Measurements from ENCODE around the gene CCDC137. TPM values are rescaled to one million over a fixed set of nuclear protein-coding genes. Genes with fewer than 3 reads are reported as not detected.

The CCDC137 gene
- total RNA-seq, 1 donor from 2014 or later = 20.3 TPM

DNA sequence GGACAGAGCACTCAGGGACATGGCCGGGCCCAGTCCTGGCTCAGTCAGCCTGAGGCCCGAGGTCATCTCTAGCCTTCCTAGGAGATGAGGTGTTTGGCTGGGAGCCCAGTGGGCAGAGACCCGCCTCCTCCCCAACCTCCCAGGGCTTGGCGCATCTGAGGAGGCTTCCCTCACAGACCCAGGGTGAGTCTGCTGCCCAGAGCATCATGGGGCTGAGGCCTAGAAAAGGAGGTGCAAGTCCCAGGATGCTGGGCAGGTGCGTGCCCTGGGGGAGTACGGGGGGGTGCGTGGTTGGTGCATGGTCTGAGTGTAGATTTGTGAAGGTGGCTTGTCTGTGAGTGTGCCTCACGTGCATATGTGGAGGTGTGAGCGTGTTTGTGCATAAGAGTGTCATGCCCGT, 14.8 kb upstream of the CCDC137 start:
- peak; percentile 43 for DNase-seq (ENCODE audit: low spot score)

GRCh38 chr17:81652906-81653771, 13.4 kb upstream of the CCDC137 start:
- no peak for DNase-seq (ENCODE audit: low spot score)

DNA sequence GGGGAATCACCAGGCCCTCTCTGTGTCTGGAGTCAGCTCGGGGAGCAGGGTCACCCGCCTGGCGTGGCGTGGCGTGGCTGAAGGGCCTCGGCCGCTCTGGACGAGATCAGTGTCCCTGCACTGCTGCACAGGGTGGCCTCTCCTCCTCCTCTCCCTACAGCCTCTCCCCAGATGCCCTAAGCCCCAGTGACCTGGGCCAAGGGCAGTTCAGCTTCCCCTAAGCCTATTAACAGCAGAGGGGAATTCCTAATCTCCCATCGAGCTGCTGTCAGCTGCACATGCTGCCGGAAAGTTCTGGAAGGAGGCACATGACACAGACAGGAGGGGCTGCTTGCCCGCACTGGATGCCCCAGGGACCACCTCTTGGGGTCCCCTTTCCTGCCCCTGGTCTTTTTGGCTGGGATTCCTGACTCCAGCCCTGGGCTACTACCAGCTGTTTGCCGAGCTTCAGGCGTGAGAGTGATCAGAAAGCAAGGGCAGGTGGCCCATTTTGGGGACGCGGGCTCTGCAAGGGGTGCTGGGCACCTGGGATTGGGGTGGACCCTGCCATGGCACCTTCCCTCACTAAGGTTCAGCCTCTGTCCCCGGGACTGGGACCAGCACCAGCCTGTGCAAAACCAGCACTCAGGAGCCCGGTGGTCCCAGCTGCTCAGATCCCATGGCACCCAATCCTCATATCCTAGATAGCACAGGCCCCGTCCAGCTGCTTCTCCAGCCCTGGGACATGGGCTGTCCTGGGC, 11.0 kb upstream of the CCDC137 start:
- DNase-seq (ENCODE audit: low spot score) = no peak

GRCh38 chr17:81656118-81656743, 10.3 kb upstream of the CCDC137 start, which contains the start of gene PDE6G:
PDE6G (minus strand) TSS chr17:81656542; CDS start chr17:81653305, 3,237 bp downstream.
- no peak for DNase-seq (ENCODE audit: low spot score)

DNA sequence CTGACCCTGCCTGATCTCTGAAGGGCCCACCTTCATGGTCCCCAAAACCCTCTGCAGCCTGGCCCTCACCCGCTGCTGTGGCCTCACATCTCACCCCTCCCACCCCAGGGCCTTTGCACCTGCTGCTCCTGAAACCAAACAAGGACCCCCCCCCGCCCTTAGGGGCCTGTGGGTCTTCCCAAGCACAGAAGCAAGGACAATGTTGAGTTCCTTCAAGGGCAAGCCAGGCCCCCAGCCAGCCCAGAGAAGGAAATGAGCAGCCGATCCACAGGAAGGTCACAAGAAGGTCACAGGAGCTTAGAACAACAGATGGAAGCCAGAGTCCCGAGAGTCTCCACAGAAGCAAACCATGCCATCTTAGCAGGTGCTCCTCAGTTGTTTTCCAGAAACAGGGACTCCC, 9.7 kb upstream of the CCDC137 start:
- DNase-seq (ENCODE audit: low spot score) = no peak

- DNase-seq (ENCODE audit: low spot score) = no peak
Measured at GRCh38 chr17:81659038-81659437, 7.5 kb upstream of the CCDC137 start.

- no peak for DNase-seq (ENCODE audit: low spot score)
Measured at GRCh38 chr17:81660441-81660840, 6.1 kb upstream of the CCDC137 start.

DNA sequence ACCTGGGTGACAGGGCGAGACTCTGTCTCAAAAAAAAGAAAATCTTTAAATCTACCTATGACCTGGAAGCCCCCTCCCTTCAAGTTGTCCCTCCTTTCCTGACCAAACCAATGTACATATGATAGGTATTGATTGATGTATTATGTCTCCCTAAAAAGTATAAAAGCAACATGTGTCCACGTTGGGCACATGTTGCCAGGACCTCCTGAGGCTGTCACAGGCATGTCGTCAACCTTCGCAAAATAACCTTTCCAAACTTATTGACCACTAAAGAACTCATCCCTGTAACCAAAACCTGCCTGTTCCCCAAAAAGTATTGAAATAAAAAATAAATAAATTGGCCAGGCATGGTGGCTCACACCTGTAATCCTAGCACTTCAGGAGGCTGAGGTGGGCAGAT, 4.5 kb upstream of the CCDC137 start:
- no peak for DNase-seq (ENCODE audit: low spot score)

DNA sequence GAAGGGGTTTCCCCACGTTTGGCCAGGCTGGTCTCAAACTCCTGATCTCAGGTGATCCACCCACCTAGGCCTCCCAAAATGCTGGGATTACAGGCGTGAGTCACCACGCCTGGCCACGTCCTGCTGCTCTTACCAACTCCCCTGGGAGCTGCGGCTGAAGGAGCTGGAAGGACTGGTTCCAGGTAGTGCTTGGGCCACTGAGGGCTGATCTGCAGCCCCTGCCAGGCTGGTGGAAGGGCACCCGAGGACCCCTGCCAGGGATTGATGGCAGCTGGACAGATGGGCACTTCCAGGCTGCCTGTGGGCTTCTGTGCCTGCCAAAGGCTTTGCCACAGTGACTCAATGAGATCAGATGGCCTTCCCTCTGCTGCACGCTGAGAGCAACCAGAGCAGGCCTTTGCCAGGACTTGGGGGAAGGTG, 2.5 kb upstream of the CCDC137 start:
- no peak for DNase-seq (ENCODE audit: low spot score)

- no peak for DNase-seq (ENCODE audit: low spot score)
Measured at GRCh38 chr17:81665205-81666091, 1.1 kb upstream of the CCDC137 start.

DNA sequence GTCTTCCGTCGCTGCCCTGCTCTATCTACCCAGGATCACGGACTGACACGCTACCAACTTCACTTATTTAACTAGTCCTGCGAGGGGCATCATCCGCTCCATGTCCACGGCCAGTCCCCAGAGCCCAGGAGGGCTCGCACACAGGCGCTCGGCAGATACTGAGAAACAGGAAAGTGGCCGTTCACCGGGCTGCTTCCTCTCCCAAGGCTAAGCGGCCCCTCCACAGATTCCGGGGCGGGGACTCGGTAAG, 520 bp upstream of the CCDC137 start:
- DNase-seq (ENCODE audit: low spot score) = no peak

DNA sequence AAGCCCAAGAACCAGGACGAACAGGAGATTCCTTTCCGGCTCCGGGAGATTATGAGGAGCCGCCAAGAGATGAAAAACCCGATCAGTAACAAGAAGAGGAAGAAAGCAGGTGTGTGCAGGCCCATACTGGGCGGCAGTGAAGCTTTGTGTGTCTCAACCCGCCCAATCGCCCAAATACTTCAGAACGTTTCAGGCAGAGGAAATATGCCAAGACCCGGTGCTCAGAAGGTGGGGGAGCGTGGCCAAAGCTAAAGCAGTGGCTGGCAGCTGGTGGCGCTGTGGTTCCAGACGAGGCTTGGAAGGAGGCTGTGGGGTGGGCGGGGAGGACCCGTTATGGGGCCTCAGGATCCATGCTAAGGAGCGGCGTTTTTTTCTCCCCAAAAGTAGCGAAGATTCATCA, 1.2 kb downstream of the CCDC137 start:
- DNase-seq (ENCODE audit: low spot score) = no peak

GRCh38 chr17:81672504-81672903, 6.0 kb downstream of the CCDC137 start:
- DNase-seq (ENCODE audit: low spot score) = no peak

- no peak for DNase-seq (ENCODE audit: low spot score)
Measured at GRCh38 chr17:81672954-81673353, 6.4 kb downstream of the CCDC137 start.

- DNase-seq (ENCODE audit: low spot score) = no peak
Measured at GRCh38 chr17:81673561-81674258, 7.2 kb downstream of the CCDC137 start.

GRCh38 chr17:81675515-81676221, 9.1 kb downstream of the CCDC137 start:
- DNase-seq (ENCODE audit: low spot score) = peak; percentile 21

DNA sequence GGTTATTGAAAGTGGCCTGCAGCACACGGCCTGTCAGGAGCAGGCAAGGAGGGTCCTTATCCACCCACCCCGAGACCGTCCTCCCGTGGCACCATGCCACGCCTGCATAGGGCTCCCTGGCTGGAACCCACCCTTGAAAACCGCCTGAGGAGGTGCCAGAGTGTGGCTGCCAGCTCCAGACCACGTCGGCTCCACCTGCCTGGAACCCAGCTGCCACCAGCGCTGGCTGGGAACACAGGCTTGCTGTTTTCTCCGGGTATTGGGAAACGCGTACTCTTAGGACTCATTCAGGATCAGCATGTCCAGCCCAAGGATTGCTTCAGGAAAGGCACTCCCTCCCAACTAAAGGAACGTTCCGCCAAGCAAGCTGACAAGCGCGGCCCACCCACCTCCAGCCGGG, 10.4 kb downstream of the CCDC137 start:
- no peak for DNase-seq (ENCODE audit: low spot score)

DNA sequence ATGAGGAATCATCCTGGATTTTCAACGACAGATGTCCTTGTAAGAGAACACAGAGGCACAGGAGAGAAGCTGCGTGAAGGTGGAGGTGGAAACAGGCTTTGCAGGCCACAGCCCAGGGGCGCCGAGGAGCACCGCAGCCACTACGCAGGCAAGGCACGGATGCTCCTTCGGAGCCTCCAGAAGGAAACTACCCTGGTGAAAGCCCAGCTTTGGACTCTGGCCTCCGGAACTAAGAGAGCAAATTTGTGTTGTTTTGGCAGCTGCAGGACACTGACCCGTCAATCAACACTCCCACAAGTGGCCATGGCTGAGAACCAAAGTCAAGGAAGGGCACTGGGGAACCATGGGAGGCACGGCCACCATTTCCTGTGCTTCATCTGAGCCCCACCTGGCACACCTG, 13.6 kb downstream of the CCDC137 start:
- DNase-seq (ENCODE audit: low spot score) = no peak

DNA sequence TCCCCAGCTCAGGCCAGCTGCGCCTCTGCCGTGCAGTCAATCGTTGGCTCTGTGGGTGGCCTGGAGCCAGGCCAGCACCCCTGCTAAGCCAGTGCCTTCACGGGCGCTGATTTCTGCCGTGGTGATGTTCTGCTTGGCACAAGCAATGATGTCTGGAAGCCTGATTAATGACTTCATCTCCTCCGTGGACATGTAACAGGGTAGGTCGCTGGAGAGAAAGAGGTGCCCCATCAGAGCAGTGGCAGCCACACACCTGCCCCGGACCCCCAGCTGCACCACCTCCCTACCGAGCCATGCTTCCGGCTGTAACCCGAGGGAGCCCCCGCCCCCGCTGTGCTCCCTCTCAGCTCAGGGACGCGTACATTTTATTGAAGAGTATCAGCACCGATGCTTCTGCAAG, 15.1 kb downstream of the CCDC137 start:
- DNase-seq (ENCODE audit: low spot score) = no peak

DNA sequence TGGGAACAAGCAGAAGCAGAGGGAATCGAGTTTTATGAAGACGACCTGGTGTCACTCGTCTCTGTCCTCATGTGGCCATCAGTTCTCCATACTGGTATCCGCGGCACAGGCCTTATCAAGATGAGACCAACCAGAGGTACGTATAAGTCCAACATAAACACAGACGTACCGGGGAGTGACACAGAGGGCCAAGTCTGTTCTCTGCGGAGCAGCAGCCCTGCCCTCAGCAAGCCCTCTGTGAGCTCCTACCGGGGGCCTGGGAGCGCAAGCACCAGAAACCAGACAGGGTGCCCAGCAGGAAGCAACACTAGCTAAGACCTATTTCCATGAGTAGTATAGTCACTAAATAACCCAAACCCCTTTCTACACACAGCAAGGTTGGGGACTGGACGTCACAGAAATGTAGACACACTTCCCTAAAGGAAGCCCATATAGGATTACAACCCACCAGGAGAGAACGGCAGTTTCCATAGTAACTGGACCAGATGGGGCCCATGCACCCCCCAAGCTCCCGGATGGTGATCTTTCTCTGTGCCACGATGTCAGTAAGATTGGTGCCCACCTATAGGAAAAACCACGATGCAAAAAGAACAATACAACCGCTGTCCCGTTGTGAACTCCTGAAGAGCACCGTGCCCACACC, 16.1 kb downstream of the CCDC137 start:
- DNase-seq (ENCODE audit: low spot score) = no peak

All from mucosa of gallbladder (tissue), 1 donor.